A673 (cell line): ENCODE results near the gene EXTL1. TPM values are rescaled to one million over a fixed set of nuclear protein-coding genes. Genes with fewer than 3 reads are reported as not detected.

Experiments
- BruUV-seq: library from RNA; stranded (reverse); fragments of 400-500 nt; replicated peaks from 2 replicates; lab custom pipeline; 2021; lab: Mats Ljungman, UMichigan
- CTCF ChIA-PET: fragments of 300-600 bp; sonication (Branson Sonifier 250); formaldehyde crosslinking; loops from one replicate; lab custom pipeline; 2022; ENCODE audit warnings: antibody characterized with exemption; lab: Charles Lee
- POLR2A ChIA-PET: fragments of 300-600 bp; sonication (Branson Sonifier 250); formaldehyde crosslinking; loops from one replicate; lab custom pipeline; 2022; ENCODE audit warnings: antibody characterized with exemption; ENCODE audit not compliant: low non-redundant PET; lab: Charles Lee
- DNase-seq: peaks from one replicate; pipeline ENCODE4 v3.0.0-alpha.2; 2015; ENCODE audit warnings: low spot score
- H3K27ac ChIP-seq: fragments of 200-600 bp; sonication (generic); 2 replicates; pipeline ENCODE4 v1.5.1; 2016; ENCODE audit warnings: mixed run types, low read depth, mild to moderate bottlenecking, mixed read lengths, antibody characterized with exemption, low read length; ENCODE audit not compliant: poor library complexity, severe bottlenecking
- H3K27me3 ChIP-seq: fragments of 200-600 bp; sonication (generic); replicated peaks from 2 replicates; pipeline ENCODE4 v1.6.1; 2017; ENCODE audit warnings: mixed run types, low read depth, mild to moderate bottlenecking, mixed read lengths, antibody characterized with exemption, low read length; ENCODE audit not compliant: insufficient read depth, poor library complexity
- H3K36me3 ChIP-seq: fragments of 200-600 bp; sonication (generic); 2 replicates; pipeline ENCODE4 v1.6.1; 2016; ENCODE audit warnings: mixed run types, mild to moderate bottlenecking, mixed read lengths, antibody characterized with exemption, low read length; ENCODE audit not compliant: insufficient read depth, poor library complexity, severe bottlenecking
- H3K4me1 ChIP-seq: fragments of 200-600 bp; sonication (generic); 2 replicates; pipeline ENCODE4 v1.6.1; 2017; ENCODE audit warnings: mixed run types, mild to moderate bottlenecking, mixed read lengths, antibody characterized with exemption, low read length; ENCODE audit not compliant: insufficient read depth, poor library complexity, severe bottlenecking
- H3K4me3 ChIP-seq: fragments of 200-600 bp; sonication (generic); 2 replicates; pipeline ENCODE4 v1.5.1; 2016; ENCODE audit warnings: low read depth, mixed run types, mild to moderate bottlenecking, mixed read lengths, low read length; ENCODE audit not compliant: poor library complexity, severe bottlenecking
- H3K9me3 ChIP-seq: fragments of 200-600 bp; sonication (generic); 2 replicates; pipeline ENCODE4 v1.6.1; 2016; ENCODE audit warnings: mixed run types, low read depth, mild to moderate bottlenecking, mixed read lengths, antibody characterized with exemption, low read length; ENCODE audit not compliant: poor library complexity, severe bottlenecking
- EZH2 ChIP-seq: fragments of 200-600 bp; sonication (generic); IDR thresholded peaks from 2 replicates; pipeline ENCODE4 v1.6.1; 2017; ENCODE audit warnings: borderline replicate concordance, low read depth, mild to moderate bottlenecking, mixed read lengths, antibody characterized with exemption, low read length; ENCODE audit not compliant: poor library complexity, severe bottlenecking
- intact Hi-C: fragments of 100-400 bp; cut with micrococcal nuclease; formaldehyde crosslinking; loops from one replicate; pipeline ENCODE4 v1.10.0; 2022; ENCODE audit not compliant: unreplicated experiment
- total RNA-seq: library from RNA; stranded (reverse); gene quantifications from 2 replicates; pipeline ENCODE4 v1.2.3, GENCODE V29; 2021
- TF ChIP-seq, protein P1 (sequence below): fragments of 300-800, 200-600 bp; sonication (generic); conservative IDR thresholded peaks from 2 replicates; pipeline ENCODE4 v1.5.1; 2017; ENCODE audit warnings: low read depth, mild to moderate bottlenecking, antibody characterized with exemption, low read length, moderate library complexity, mixed read lengths

EXTL1 gene
- total RNA-seq, 1 experiment from 2014 or later, result not detected

DNA sequence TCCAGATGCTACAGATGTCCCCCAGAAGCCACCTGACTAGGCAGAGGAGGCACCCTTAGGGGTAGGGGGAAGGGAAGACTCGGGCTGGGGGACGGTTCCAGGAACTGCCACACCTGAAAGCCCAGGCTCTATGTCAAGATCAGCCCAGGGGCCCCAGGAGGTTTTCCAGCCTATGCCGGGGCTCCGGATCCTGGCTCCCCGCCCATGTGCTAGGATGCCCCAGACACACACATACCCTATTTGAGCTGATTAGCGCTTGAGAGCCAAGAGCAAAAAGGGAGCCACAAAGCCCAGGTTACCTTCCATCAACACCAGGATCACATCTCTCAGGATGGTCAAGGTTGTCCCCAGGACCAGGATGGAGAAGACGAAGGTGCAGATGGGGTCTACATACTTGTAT lies 19.8 kb downstream of the EXTL1 start:
- Histone ChIP-seq H3K9me3 (no peaks in the 10 kb centered on the region), H3K27me3 (peaks cover 43% of the 10 kb centered on the region), H3K27ac (no peak overlapping the region), H3K36me3 (no peaks in the 10 kb centered on the region), H3K4me3 (no peak overlapping the region), H3K4me1 (no peaks in the 10 kb centered on the region)
- DNase-seq, result no peak
- CTCF ChIA-PET, result no interaction called here
- POLR2A ChIA-PET, result no interaction called here
- intact Hi-C loops, result no loop called here
- TF ChIP-seq, protein P1, sequence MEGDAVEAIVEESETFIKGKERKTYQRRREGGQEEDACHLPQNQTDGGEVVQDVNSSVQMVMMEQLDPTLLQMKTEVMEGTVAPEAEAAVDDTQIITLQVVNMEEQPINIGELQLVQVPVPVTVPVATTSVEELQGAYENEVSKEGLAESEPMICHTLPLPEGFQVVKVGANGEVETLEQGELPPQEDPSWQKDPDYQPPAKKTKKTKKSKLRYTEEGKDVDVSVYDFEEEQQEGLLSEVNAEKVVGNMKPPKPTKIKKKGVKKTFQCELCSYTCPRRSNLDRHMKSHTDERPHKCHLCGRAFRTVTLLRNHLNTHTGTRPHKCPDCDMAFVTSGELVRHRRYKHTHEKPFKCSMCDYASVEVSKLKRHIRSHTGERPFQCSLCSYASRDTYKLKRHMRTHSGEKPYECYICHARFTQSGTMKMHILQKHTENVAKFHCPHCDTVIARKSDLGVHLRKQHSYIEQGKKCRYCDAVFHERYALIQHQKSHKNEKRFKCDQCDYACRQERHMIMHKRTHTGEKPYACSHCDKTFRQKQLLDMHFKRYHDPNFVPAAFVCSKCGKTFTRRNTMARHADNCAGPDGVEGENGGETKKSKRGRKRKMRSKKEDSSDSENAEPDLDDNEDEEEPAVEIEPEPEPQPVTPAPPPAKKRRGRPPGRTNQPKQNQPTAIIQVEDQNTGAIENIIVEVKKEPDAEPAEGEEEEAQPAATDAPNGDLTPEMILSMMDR, result no peak
- TF ChIP-seq EZH2, result no peak
- no TSS peak for BruUV-seq

DNA sequence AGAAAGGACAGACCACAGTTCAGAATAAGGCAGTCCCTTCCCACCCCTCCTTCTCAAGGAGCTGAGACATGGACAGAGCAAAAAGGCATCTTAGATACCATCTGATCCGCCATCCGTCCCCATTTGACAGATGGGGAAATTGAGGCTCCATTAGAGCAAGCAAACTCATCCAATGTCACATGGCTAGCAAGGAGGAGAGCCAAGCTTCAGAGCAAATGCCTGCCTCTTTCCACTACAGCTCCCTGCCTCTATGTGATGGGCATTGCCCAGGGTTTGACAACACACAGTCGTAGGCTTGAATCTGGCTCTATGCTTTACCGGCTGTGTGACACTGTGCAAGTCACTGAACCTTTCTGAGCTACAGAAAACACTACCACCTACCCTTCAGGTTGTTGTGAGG lies 20.4 kb downstream of the EXTL1 start:
- no peak overlapping the region for H3K4me3 ChIP-seq
- intact Hi-C loops, result no loop called here
- DNase-seq, result no peak
- ChIA-PET CTCF (no interaction called here), POLR2A (no interaction called here)
- H3K27me3 ChIP-seq, result peaks cover 49% of the 10 kb centered on the region
- H3K9me3 ChIP-seq, result no peaks in the 10 kb centered on the region
- H3K36me3 ChIP-seq, result no peaks in the 10 kb centered on the region
- no peak overlapping the region for H3K27ac ChIP-seq
- TF ChIP-seq, protein P1, result no peak
- no peak for TF ChIP-seq EZH2
- BruUV-seq, result no TSS peak
- H3K4me1 ChIP-seq, result no peaks in the 10 kb centered on the region

DNA sequence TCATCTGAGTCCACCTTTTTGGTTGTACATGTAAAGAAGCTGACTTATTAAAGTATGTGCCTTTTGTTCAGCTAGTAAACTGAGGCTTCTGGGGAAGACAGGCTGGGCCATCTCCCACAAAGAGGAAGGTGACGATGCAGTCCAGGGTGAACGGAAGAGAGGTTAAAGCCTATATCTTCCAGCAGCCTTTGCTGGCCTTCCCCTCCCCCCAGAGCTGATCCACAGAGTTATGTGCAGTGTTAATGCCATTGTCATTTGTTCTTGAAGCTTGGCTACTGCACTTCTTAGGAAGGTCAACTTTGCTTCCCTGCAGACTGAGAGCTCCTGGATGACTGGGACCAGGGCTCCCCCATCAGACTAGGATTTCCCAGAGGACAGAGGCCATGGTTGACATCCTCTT lies 22.2 kb downstream of the EXTL1 start:
- intact Hi-C loops, result no loop called here
- TF ChIP-seq, protein P1, result no peak
- no peak for TF ChIP-seq EZH2
- ChIA-PET CTCF (no interaction called here), POLR2A (no interaction called here)
- no peaks in the 10 kb centered on the region for H3K4me1 ChIP-seq
- DNase-seq, result no peak
- peaks cover 67% of the 10 kb centered on the region for H3K27me3 ChIP-seq
- H3K27ac ChIP-seq, result no peak overlapping the region
- no peak overlapping the region for H3K4me3 ChIP-seq
- H3K36me3 ChIP-seq, result no peaks in the 10 kb centered on the region
- H3K9me3 ChIP-seq, result no peaks in the 10 kb centered on the region
- no TSS peak for BruUV-seq
